Cardiac muscle cell (in vitro differentiated cells and primary cell): ENCODE data around the gene EPS8L1. TPM values are rescaled to one million over a fixed set of nuclear protein-coding genes. Genes with fewer than 3 reads are reported as not detected.
"Not testable (repeated sequence)": the region's sequence is repeated elsewhere in the genome, so short reads cannot be mapped to it uniquely, and the experiment has no call there.

Experiments
- DNase-seq, 2 donors: peaks; one replicate each; pipeline versions ENCODE4 v3.0.0 to v3.0.0-alpha.2; 2010 to 2017; ENCODE audit warnings: low read depth in 1 of 2, low spot score in 1 of 2
- H3K27ac ChIP-seq: fragments of 200-600 bp; sonication (generic); 2 replicates; pipeline ENCODE4 v1.5.1; 2016
- H3K27me3 ChIP-seq: fragments of 200-600 bp; sonication (generic); 2 replicates; pipeline ENCODE4 v1.6.0; 2016; ENCODE audit warnings: control low read depth
- H3K36me3 ChIP-seq: fragments of 200-600 bp; sonication (generic); 2 replicates; pipeline ENCODE4 v1.5.1; 2016; ENCODE audit warnings: control low read depth
- H3K4me1 ChIP-seq: fragments of 200-600 bp; sonication (generic); 2 replicates; pipeline ENCODE4 v1.8.1; 2017; ENCODE audit warnings: low read depth, mild to moderate bottlenecking, mixed run types
- H3K4me3 ChIP-seq: fragments of 200-600 bp; sonication (generic); 2 replicates; pipeline ENCODE4 v1.5.1; 2016; ENCODE audit warnings: mild to moderate bottlenecking
- H3K9me3 ChIP-seq: fragments of 200-600 bp; sonication (generic); 2 replicates; pipeline ENCODE4 v1.5.1; 2017; ENCODE audit warnings: low read depth, mild to moderate bottlenecking, control low read depth
- polyA plus RNA-seq: library from polyadenylated mRNA; unstranded; fragments of >200 nt; fragmentation: Nextera tagmentation; extraction: Ambion mirVana; gene quantifications from 2 replicates; pipeline ENCODE4 v1.2.1, GENCODE V29; 2016
- total RNA-seq: library from RNA; depleted of rRNA; stranded (reverse); fragments of >200 nt; gene quantifications from 2 replicates; pipeline ENCODE4 v1.2.3, GENCODE V29; 2016
- TF ChIP-seq, protein P1 (sequence below): IDR thresholded peaks from 2 replicates; pipeline ENCODE4 v1.5.1; 2012; ENCODE audit warnings: low read depth, mild to moderate bottlenecking, low read length

Gene EPS8L1
- total and polyA plus RNA-seq, 2 experiments from 2014 or later: 1.2 to 3.9 TPM

DNA sequence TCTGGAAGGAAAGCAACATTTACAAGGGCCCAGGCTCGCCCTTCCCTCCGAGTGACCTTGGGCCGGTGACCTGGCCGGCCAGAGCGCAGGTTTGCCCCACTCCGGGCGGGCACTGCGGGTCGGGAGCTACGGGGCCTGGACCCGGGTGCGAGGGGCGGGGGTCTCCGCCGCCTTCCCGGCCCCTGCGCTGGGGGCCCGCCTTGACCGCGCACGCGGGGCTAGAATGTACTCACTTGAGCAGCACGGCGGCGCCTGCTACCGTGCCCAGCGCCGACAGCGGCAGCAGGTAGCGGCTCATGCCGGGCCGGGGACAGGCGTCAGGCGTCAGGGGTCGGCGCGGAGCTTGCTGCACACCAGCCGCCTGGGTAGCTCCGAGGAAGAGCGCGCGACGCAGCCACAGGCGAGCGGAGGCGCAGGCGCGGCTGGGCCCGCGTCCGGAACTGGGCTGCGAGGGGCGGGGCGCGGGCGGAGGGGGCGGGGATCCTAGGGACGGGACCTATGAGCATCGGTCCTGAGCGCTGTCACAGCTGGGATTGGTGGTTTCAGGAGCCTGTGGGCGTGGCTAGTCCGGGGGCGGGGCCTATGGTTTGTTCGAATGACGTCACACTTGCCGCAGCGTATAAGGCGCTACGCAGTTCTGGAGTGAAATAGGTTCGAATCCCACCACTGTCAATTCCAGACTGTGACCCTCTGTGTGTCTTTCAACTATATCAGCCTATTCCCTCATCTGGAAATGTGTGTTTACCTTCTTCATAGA is 12.8 kb upstream of the EPS8L1 start, which contains the start of gene RDH13:
RDH13 (minus strand) TSS at position 414 of the 757 bp plus-strand sequence; CDS start at position 298, 116 bp downstream.
- Histone ChIP-seq H3K36me3 (peaks cover 5% of the 10 kb centered on the region), H3K4me1 (no peaks in the 10 kb centered on the region), H3K27me3 (peaks cover 33% of the 10 kb centered on the region), H3K4me3 (peak within 1 kb of the TSS; percentile 55), H3K27ac (no peak within 1 kb of the TSS), H3K9me3 (no peaks in the 10 kb centered on the region)
- DNase-seq: peak; percentile 96 to 98
- TF ChIP-seq, protein P1, sequence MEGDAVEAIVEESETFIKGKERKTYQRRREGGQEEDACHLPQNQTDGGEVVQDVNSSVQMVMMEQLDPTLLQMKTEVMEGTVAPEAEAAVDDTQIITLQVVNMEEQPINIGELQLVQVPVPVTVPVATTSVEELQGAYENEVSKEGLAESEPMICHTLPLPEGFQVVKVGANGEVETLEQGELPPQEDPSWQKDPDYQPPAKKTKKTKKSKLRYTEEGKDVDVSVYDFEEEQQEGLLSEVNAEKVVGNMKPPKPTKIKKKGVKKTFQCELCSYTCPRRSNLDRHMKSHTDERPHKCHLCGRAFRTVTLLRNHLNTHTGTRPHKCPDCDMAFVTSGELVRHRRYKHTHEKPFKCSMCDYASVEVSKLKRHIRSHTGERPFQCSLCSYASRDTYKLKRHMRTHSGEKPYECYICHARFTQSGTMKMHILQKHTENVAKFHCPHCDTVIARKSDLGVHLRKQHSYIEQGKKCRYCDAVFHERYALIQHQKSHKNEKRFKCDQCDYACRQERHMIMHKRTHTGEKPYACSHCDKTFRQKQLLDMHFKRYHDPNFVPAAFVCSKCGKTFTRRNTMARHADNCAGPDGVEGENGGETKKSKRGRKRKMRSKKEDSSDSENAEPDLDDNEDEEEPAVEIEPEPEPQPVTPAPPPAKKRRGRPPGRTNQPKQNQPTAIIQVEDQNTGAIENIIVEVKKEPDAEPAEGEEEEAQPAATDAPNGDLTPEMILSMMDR: no peak

DNA sequence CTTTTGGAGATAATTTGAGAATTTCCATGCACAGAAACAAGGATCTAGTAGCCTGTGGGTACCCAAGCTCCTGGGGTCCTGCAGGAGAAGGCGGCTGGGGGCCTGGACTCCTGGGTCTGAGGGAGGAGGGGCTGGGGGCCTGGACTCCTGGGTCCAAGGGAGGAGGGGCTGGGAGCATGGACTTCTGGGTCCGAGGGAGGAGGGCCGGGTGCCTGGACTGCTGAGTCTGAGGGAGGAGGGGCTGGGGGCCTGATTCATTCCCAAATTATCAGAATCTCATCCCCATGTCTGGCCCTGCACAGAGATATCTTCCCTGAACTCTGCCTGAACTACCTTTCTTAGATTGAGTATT is 12.2 kb upstream of the EPS8L1 start:
- TF ChIP-seq, protein P1: no peak
- H3K4me1 ChIP-seq: no peaks in the 10 kb centered on the region
- DNase-seq: no peak
- peak overlapping the region; percentile 55 for H3K4me3 ChIP-seq
- H3K27me3 ChIP-seq: peaks cover 38% of the 10 kb centered on the region
- no peaks in the 10 kb centered on the region for H3K36me3 ChIP-seq
- no peaks in the 10 kb centered on the region for H3K9me3 ChIP-seq
- no peak overlapping the region for H3K27ac ChIP-seq

DNA sequence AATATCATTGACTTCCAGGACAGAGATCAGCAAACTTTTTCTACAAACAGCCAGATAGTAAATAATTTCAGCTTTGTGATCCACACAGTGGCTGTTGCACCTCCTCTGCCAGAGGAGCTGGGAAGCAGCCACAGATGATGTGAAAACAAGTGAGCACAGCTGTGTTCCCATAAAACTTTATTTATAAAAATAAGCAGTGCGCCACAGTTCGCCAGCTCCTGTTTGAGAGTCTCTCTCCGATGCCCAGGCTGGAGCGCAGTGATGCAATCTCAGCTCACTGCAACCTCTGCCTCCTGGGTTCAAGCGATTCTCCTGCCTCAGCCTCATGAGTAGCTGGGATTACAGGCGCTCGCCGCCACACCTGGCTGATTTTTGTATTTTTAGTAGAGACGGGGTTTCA is 10.2 kb upstream of the EPS8L1 start:
- H3K9me3 ChIP-seq, H3K36me3 ChIP-seq, H3K27ac ChIP-seq, DNase-seq, H3K4me1 ChIP-seq, H3K4me3 ChIP-seq: not testable (repeated sequence)
- peaks cover 56% of the 10 kb centered on the region for H3K27me3 ChIP-seq

DNA sequence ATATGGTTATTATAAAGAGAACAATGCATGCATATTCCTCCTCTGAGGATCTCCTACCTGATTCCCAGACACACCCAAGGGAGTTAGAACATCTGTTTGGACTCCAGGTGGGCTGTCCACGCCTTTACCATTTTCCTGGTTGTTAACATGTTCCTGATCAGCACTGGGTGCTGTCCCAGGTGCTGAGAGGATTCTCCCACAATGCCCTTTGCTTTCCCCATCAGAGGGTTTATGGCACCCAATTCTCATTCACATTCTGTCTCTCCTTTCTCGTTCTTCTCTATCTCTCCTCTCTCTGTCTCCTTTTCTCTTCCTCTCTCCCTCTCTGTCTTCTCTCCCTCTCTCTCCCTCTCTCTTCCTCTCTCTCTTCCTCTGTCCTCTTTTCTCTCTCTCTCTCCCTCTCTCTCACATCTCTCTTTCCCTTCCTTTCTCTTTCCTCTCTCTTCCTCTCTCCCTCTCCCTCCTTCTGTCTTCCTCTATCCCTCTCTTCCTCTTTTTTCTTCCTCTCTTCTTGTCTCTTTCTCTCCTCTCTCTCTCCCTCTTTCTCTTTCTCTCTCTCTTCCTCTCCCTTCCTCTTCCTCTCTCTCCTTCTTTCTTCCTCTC is 9.5 kb upstream of the EPS8L1 start:
- H3K27ac ChIP-seq: no peak overlapping the region
- H3K4me1 ChIP-seq: peaks cover 3% of the 10 kb centered on the region
- peaks cover 63% of the 10 kb centered on the region for H3K27me3 ChIP-seq
- TF ChIP-seq, protein P1: no peak
- H3K36me3 ChIP-seq: no peaks in the 10 kb centered on the region
- no peak overlapping the region for H3K4me3 ChIP-seq
- H3K9me3 ChIP-seq: no peaks in the 10 kb centered on the region
- DNase-seq: no peak

DNA sequence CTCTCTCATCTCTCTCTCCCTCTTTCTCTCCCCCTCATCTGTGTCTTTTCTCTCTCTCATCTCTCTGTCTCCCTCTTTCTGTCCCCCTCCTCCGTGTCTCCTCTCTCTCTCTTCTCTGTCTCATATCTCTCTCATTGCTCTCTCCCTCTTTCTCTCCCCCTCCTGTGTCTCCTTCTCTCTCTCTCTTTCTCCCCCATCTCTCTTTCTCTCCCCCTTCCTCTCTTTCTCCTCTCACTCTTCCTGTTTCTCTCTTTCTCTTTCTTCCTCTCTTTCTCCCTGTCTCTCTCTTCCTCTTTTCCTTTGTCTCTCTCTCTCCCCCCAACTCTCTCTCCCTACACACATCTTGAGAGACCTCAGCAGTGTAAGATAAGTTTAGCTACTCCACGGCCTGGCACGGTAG is 7.8 kb upstream of the EPS8L1 start:
- H3K4me1 ChIP-seq: peaks cover 3% of the 10 kb centered on the region
- no peaks in the 10 kb centered on the region for H3K9me3 ChIP-seq
- no peak overlapping the region for H3K27ac ChIP-seq
- peaks cover 70% of the 10 kb centered on the region for H3K27me3 ChIP-seq
- no peak overlapping the region for H3K4me3 ChIP-seq
- TF ChIP-seq, protein P1: no peak
- no peak for DNase-seq
- H3K36me3 ChIP-seq: no peaks in the 10 kb centered on the region
